GM23248 (cell line): ENCODE results near the gene SPATA46.

ENCODE experiments used
- EZH2 ChIP-seq: fragments of 200-600 bp; sonication (generic); IDR thresholded peaks from 2 replicates; pipeline ENCODE4 v1.6.1; 2018; ENCODE audit warnings: antibody characterized with exemption, mild to moderate bottlenecking; ENCODE audit not compliant: insufficient read depth, poor library complexity, severe bottlenecking
- EZH2phosphoT487 ChIP-seq: fragments of 200-600 bp; sonication (generic); IDR thresholded peaks from 2 replicates; pipeline ENCODE4 v1.6.1; 2018; ENCODE audit warnings: antibody characterized with exemption, moderate library complexity, mild to moderate bottlenecking, low read depth; ENCODE audit not compliant: insufficient read depth

DNA sequence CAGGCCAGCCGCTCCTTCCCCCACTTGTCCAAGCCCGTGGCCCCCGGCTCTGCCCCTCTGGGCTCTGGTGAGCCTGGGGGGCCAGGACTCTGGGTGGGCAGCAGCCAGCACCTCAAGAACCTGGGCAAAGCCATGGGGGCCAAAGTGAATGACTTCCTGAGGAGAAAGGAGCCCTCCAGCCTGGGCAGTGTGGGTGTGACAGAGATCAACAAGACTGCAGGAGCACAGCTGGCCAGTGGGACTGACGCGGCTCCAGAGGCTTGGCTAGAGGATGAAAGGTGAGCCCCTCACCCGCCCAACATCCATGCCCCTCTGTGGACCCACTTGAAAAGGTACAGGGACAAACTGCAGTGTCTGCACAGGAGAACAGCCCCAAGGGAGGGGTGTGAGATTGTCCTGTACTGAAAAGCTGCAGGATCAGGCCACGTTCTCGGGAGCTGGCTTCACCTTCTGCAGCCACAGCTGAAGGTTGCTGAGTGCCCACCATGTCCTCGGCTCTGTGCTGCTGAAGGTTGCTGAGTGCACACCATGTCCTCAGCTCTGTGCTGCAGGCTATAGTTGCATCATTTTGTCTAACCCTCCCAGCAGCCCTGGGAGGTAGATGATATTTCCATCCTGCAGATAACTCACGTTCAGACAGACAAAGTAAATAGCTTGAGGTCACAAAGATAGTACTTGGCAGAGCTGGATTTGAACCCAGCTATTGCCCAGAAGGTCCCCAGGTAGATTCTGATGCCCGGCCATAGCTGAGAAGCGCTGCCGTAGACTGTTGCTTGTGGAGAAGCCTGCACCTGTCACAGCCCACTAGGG, 5.5 kb upstream of the SPATA46 start:
- TF ChIP-seq EZH2 (no peak), EZH2phosphoT487 (no peak)
